K562 (cell line): Measurements from ENCODE around the gene RCSD1. TPM values are rescaled to one million over a fixed set of nuclear protein-coding genes. Genes with fewer than 3 reads are reported as not detected.

Experiments
- polyA plus RNA-seq, 8 experiments: library from polyadenylated mRNA; depleted of rRNA in 4 of 8; stranded (reverse) in 5 of 8; unstranded in 3 of 8; fragments of >200 nt; fragmentation: Nextera tagmentation in 2 of 8; fragmentation: Illumina TruSeq in 1 of 8; extraction: Ambion mirVana in 2 of 8; extraction: Trizol in 1 of 8; gene quantifications; 2 replicates each; pipeline versions ENCODE4 v1.2.1 to v1.2.3, GENCODE V29; 2011 to 2014; ENCODE audit warnings: inconsistent platforms in 1 of 8, missing spikeins in 1 of 8
- total RNA-seq, 7 experiments: library from RNA; depleted of rRNA in 6 of 7; stranded (reverse); fragments of >200 nt in 6 of 7; fragmentation: Illumina TruSeq in 2 of 7; extraction: Trizol in 2 of 7; gene quantifications; 2 replicates each; pipeline versions ENCODE4 v1.2.1 to v1.2.3, GENCODE V29; 2011 to 2021; ENCODE audit warnings: low replicate concordance in 1 of 7
- TF ChIP-seq, protein P1 (sequence below): fragments of 200-600 bp; sonication (generic); IDR thresholded peaks from one replicate; pipeline ENCODE4 v1.6.1; 2012; ENCODE audit warnings: mild to moderate bottlenecking, low read depth, low read length, inconsistent platforms

RCSD1 gene
- total and polyA plus RNA-seq, 9 of the 15 experiments (the other 6 are each of a cell fraction or from before 2014, with no cell fraction given): 7.8 to 69.8 (median 45.3) TPM

DNA sequence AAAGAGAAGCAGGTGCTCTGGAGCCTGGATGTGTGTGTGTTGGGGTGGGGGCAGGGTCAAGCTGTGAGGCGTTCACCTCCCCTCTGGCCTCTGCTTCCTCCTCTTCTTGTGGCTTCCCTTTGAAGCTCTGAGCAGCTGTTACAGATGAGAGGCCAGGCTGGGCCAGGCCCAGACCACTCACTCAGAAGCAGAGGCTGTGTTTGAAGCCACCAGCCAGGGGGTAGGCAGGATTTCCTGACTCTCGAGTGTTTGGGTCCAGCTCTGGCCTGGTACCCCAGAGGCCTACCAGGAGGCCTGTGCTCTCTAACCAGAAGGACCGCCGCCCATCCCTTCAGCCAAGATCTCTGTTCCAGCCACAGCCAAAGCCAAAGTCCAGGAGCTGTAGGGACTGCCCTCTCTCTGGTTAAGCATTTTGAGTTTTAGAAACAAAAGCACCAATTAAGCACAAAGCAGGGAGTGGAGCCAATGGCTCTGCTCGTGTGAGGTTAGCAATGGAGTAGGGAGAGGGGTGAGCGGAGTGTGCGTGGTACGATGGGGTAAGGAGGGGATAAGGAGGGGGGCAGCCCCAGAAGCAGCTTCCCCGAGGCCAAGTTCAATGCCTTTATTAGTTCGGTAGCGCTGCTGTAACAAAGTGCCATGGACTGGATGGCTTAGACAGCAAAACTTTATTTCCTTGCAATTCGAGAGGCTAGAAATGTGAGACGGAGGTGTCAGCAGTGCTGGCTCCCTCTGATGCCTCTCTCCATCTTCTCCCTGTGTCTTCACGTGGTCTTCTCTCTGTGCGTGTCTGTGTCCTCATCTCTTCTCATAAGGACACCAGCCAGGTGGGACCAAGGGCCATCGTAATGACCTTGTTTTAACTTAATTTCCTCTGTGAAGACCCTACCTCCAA, 20.5 kb downstream of the RCSD1 start (continued):
- TF ChIP-seq, protein P1, sequence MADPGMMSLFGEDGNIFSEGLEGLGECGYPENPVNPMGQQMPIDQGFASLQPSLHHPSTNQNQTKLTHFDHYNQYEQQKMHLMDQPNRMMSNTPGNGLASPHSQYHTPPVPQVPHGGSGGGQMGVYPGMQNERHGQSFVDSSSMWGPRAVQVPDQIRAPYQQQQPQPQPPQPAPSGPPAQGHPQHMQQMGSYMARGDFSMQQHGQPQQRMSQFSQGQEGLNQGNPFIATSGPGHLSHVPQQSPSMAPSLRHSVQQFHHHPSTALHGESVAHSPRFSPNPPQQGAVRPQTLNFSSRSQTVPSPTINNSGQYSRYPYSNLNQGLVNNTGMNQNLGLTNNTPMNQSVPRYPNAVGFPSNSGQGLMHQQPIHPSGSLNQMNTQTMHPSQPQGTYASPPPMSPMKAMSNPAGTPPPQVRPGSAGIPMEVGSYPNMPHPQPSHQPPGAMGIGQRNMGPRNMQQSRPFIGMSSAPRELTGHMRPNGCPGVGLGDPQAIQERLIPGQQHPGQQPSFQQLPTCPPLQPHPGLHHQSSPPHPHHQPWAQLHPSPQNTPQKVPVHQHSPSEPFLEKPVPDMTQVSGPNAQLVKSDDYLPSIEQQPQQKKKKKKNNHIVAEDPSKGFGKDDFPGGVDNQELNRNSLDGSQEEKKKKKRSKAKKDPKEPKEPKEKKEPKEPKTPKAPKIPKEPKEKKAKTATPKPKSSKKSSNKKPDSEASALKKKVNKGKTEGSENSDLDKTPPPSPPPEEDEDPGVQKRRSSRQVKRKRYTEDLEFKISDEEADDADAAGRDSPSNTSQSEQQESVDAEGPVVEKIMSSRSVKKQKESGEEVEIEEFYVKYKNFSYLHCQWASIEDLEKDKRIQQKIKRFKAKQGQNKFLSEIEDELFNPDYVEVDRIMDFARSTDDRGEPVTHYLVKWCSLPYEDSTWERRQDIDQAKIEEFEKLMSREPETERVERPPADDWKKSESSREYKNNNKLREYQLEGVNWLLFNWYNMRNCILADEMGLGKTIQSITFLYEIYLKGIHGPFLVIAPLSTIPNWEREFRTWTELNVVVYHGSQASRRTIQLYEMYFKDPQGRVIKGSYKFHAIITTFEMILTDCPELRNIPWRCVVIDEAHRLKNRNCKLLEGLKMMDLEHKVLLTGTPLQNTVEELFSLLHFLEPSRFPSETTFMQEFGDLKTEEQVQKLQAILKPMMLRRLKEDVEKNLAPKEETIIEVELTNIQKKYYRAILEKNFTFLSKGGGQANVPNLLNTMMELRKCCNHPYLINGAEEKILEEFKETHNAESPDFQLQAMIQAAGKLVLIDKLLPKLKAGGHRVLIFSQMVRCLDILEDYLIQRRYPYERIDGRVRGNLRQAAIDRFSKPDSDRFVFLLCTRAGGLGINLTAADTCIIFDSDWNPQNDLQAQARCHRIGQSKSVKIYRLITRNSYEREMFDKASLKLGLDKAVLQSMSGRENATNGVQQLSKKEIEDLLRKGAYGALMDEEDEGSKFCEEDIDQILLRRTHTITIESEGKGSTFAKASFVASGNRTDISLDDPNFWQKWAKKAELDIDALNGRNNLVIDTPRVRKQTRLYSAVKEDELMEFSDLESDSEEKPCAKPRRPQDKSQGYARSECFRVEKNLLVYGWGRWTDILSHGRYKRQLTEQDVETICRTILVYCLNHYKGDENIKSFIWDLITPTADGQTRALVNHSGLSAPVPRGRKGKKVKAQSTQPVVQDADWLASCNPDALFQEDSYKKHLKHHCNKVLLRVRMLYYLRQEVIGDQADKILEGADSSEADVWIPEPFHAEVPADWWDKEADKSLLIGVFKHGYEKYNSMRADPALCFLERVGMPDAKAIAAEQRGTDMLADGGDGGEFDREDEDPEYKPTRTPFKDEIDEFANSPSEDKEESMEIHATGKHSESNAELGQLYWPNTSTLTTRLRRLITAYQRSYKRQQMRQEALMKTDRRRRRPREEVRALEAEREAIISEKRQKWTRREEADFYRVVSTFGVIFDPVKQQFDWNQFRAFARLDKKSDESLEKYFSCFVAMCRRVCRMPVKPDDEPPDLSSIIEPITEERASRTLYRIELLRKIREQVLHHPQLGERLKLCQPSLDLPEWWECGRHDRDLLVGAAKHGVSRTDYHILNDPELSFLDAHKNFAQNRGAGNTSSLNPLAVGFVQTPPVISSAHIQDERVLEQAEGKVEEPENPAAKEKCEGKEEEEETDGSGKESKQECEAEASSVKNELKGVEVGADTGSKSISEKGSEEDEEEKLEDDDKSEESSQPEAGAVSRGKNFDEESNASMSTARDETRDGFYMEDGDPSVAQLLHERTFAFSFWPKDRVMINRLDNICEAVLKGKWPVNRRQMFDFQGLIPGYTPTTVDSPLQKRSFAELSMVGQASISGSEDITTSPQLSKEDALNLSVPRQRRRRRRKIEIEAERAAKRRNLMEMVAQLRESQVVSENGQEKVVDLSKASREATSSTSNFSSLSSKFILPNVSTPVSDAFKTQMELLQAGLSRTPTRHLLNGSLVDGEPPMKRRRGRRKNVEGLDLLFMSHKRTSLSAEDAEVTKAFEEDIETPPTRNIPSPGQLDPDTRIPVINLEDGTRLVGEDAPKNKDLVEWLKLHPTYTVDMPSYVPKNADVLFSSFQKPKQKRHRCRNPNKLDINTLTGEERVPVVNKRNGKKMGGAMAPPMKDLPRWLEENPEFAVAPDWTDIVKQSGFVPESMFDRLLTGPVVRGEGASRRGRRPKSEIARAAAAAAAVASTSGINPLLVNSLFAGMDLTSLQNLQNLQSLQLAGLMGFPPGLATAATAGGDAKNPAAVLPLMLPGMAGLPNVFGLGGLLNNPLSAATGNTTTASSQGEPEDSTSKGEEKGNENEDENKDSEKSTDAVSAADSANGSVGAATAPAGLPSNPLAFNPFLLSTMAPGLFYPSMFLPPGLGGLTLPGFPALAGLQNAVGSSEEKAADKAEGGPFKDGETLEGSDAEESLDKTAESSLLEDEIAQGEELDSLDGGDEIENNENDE: no peak
